ENCODE results near the gene GNPTG. TPM values are rescaled to one million over a fixed set of nuclear protein-coding genes. Genes with fewer than 3 reads are reported as not detected.

GNPTG gene
- 113 and 114 TPM in 2 replicates for polyA plus RNA-seq (2012; rRNA removed)
- polyA plus RNA-seq (2012; cell fraction: cytosol; rRNA removed) = 53.9 and 77.4 TPM in 2 replicates
- 170 and 246 TPM in 2 replicates for polyA plus RNA-seq (2012; cell fraction: nucleus; rRNA removed)

GRCh38 chr16:1351582-1352362 is at the start of gene GNPTG, which contains the start of gene TSR3:
TSS of gene GNPTG (plus strand) at chr16:1351931. CDS start at chr16:1351966, 35 bp downstream.
TSS of gene TSR3 (minus strand) at chr16:1351878. CDS start at chr16:1351804, 74 bp downstream.
- ChIA-PET CTCF (interaction anchor here (2.3 kb wide), 1 partner anchor 13 kb away, joined by 11 read pairs; no protein-coding TSS in a partner anchor), POLR2A (no interaction called here)
- 0 out of 2 replicates have a peak within 1 kb of the TSS, but pooled peaks have one; percentile 51 for H2AFZ ChIP-seq (ENCODE audit: low read depth)
- H3K79me2 ChIP-seq (ENCODE audit: insufficient read depth) = peaks cover 56% of the 10 kb centered on the region
- peaks cover 0 to 19% of the 10 kb centered on the region in 2 experiments for H3K36me3 ChIP-seq (replicated peaks in 1 of 2; ENCODE audit: control insufficient read depth in 1 of 2, insufficient read depth in 2 of 2, low read length in 1 of 2)
- H3K4me1 ChIP-seq (ENCODE audit: control insufficient read depth in 1 of 2, insufficient read depth in 2 of 2, low read depth in 1 of 2, low read length in 1 of 2) = peaks cover 0 to 15% of the 10 kb centered on the region in 2 experiments; a peak in 2 of 4 replicates
- no peaks in the 10 kb centered on the region for H3F3A ChIP-seq (replicated peaks; ENCODE audit: insufficient read depth)
- no peaks in the 10 kb centered on the region for H3K9me2 ChIP-seq
- H3K9me3 ChIP-seq = no peaks in the 10 kb centered on the region
- WGBS (ENCODE audit: low lambda C conversion rate) = 1% methylated on average over 12 of the region's 98 CpGs
- DNase-seq = peak; percentile 96
- no peaks in the 10 kb centered on the region for H3K27me3 ChIP-seq (ENCODE audit: insufficient read depth)
- H3K4me3 ChIP-seq (ENCODE audit: low read depth in 2 of 2, low read length in 1 of 2) = peak within 1 kb of the TSS; percentile 98
- peak within 1 kb of the TSS; percentile 82 for H3K9ac ChIP-seq
- peak within 1 kb of the TSS in 1 of 2 experiments; percentile 56; a peak in 1 of 4 replicates for H3K27ac ChIP-seq (ENCODE audit: low read depth in 2 of 2, low read length in 1 of 2)
- H4K20me1 ChIP-seq (ENCODE audit: insufficient read depth) = peaks cover 14% of the 10 kb centered on the region; the same call in 1 of the 2 replicates
- peak within 1 kb of the TSS; percentile 98 for H3K4me2 ChIP-seq
- TF ChIP-seq PBX3 (IDR thresholded peaks at IDR 0.05) = no peak
- peak; percentile 97 for TF ChIP-seq SIN3A (IDR thresholded peaks at IDR 0.05; ENCODE audit: borderline replicate concordance, low read depth, low read length)
- TF ChIP-seq EP300 (IDR thresholded peaks at IDR 0.05; ENCODE audit: borderline replicate concordance in 1 of 2, low read depth in 1 of 2, low read length in 1 of 2) = no peak; a peak in 1 of 4 replicates
- peak; percentile 73 for TF ChIP-seq POLR2AphosphoS5 (IDR thresholded peaks at IDR 0.05; ENCODE audit: low read depth, low read length)
- TF ChIP-seq MXI1 (IDR thresholded peaks at IDR 0.05; ENCODE audit: low read depth, low read length) = peak; percentile 53; the same call in 1 of the 2 replicates
- TF ChIP-seq RAD21 (IDR thresholded peaks at IDR 0.05; ENCODE audit: low read length) = no peak
- TF ChIP-seq TCF12 (IDR thresholded peaks at IDR 0.05) = no peak
- no peak for TF ChIP-seq FOXJ3 (CRISPR knock-in tag; IDR thresholded peaks at IDR 0.05)
- TF ChIP-seq IRF3 (IDR thresholded peaks at IDR 0.05; ENCODE audit: low read depth, low read length) = no peak
- no peak for TF ChIP-seq FOXM1 (IDR thresholded peaks at IDR 0.05; ENCODE audit: low read depth)
- TF ChIP-seq SMC3 (IDR thresholded peaks at IDR 0.05; ENCODE audit: low read depth, low read length) = no peak
- TF ChIP-seq GATA2 (CRISPR knock-in tag; IDR thresholded peaks at IDR 0.05) = no peak
- no peak for TF ChIP-seq ZBTB33 (IDR thresholded peaks at IDR 0.05; ENCODE audit: borderline replicate concordance, low read depth)
- peak; percentile 94 for TF ChIP-seq YY1 (IDR thresholded peaks at IDR 0.05; ENCODE audit: low read depth)
- no peak for TF ChIP-seq EZH2phosphoT487 (IDR thresholded peaks at IDR 0.05; ENCODE audit: borderline replicate concordance, low read depth)
- peak; percentile 98 for TF ChIP-seq USF2 (IDR thresholded peaks at IDR 0.05; ENCODE audit: borderline replicate concordance, low read depth, low read length)
- TF ChIP-seq USF1 (IDR thresholded peaks at IDR 0.05; ENCODE audit: borderline replicate concordance, low read depth) = peak; percentile 98
- TF ChIP-seq ELF1 (IDR thresholded peaks at IDR 0.05) = peak; percentile 91
- TF ChIP-seq JUND (IDR thresholded peaks at IDR 0.05) = no peak
- peak; percentile 82 for TF ChIP-seq GABPA (IDR thresholded peaks at IDR 0.05; ENCODE audit: low read depth)
- no peak for TF ChIP-seq CHD2 (IDR thresholded peaks at IDR 0.05; ENCODE audit: low read length, partially characterized antibody)
- TF ChIP-seq FOSL2 (IDR thresholded peaks at IDR 0.05; ENCODE audit: borderline replicate concordance, low read depth) = no peak
- TF ChIP-seq RCOR1 (IDR thresholded peaks at IDR 0.05; ENCODE audit: low read length) = no peak
- no peak for TF ChIP-seq MEF2A (IDR thresholded peaks at IDR 0.05; ENCODE audit: borderline replicate concordance, low read depth)
- TF ChIP-seq TEAD4 (IDR thresholded peaks at IDR 0.05; ENCODE audit: borderline replicate concordance, insufficient read depth) = no peak
- peak; percentile 59; the same call in 1 of the 2 replicates for TF ChIP-seq MAX (IDR thresholded peaks at IDR 0.05; ENCODE audit: low read depth)
